Limb (tissue), 2 donors: ENCODE data around the gene CDC42EP4.

Source experiments
- DNase-seq, 2 donors: peaks; one replicate each; pipeline ENCODE4 v3.0.0-alpha.2; 2016; ENCODE audit errors: extremely low spot score in 2 of 2

CDC42EP4 gene

GRCh38 chr17:73311781-73312641 is at the start of gene CDC42EP4:
CDC42EP4 (minus strand) TSS chr17:73312001; CDS start chr17:73286500, 25,501 bp downstream.
- DNase-seq, result peak; percentile 96 to 97

GRCh38 chr17:73360961-73361761 is 49.4 kb upstream of the CDC42EP4 start:
- DNase-seq, result peak in 1 of 2 donors; percentile 50

- no peak for DNase-seq
Observed at GRCh38 chr17:73359987-73360410, 48.2 kb upstream of the CDC42EP4 start.

- no peak for DNase-seq
Observed at GRCh38 chr17:73359352-73359751, 47.6 kb upstream of the CDC42EP4 start.

- no peak for DNase-seq
Observed at GRCh38 chr17:73358668-73359067, 46.9 kb upstream of the CDC42EP4 start.

- no peak for DNase-seq
Observed at GRCh38 chr17:73357981-73358380, 46.2 kb upstream of the CDC42EP4 start.

GRCh38 chr17:73357318-73357717 is 45.5 kb upstream of the CDC42EP4 start:
- no peak for DNase-seq

GRCh38 chr17:73356561-73357170 is 44.9 kb upstream of the CDC42EP4 start:
- DNase-seq, result no peak

- no peak for DNase-seq
Observed at GRCh38 chr17:73354423-73355284, 42.9 kb upstream of the CDC42EP4 start.

GRCh38 chr17:73352261-73352660 is 40.5 kb upstream of the CDC42EP4 start:
- DNase-seq, result no peak

- DNase-seq, result no peak
Observed at GRCh38 chr17:73351764-73352163, 40.0 kb upstream of the CDC42EP4 start.

GRCh38 chr17:73350864-73351263 is 39.1 kb upstream of the CDC42EP4 start:
- no peak for DNase-seq

- no peak for DNase-seq
Observed at GRCh38 chr17:73349647-73350046, 37.8 kb upstream of the CDC42EP4 start.

- peak; percentile 69 to 74 for DNase-seq
Observed at GRCh38 chr17:73349138-73349537, 37.3 kb upstream of the CDC42EP4 start.

GRCh38 chr17:73348829-73349095 is 37.0 kb upstream of the CDC42EP4 start:
- DNase-seq, result no peak

- DNase-seq, result no peak
Observed at GRCh38 chr17:73348018-73348828, 36.4 kb upstream of the CDC42EP4 start.

- no peak for DNase-seq
Observed at GRCh38 chr17:73347351-73347750, 35.5 kb upstream of the CDC42EP4 start.

- DNase-seq, result no peak
Observed at GRCh38 chr17:73346501-73347162, 34.8 kb upstream of the CDC42EP4 start.

- DNase-seq, result no peak
Observed at GRCh38 chr17:73343739-73344454, 32.1 kb upstream of the CDC42EP4 start.
